A673 (cell line): ENCODE measurements around the gene CIBAR2. TPM values are rescaled to one million over a fixed set of nuclear protein-coding genes. Genes with fewer than 3 reads are reported as not detected.

Experiments
- BruUV-seq: library from RNA; stranded (reverse); fragments of 400-500 nt; replicated peaks from 2 replicates; lab custom pipeline; 2021; lab: Mats Ljungman, UMichigan
- CTCF ChIA-PET: fragments of 300-600 bp; sonication (Branson Sonifier 250); formaldehyde crosslinking; loops from one replicate; lab custom pipeline; 2022; ENCODE audit warnings: antibody characterized with exemption; lab: Charles Lee
- POLR2A ChIA-PET: fragments of 300-600 bp; sonication (Branson Sonifier 250); formaldehyde crosslinking; loops from one replicate; lab custom pipeline; 2022; ENCODE audit warnings: antibody characterized with exemption; ENCODE audit not compliant: low non-redundant PET; lab: Charles Lee
- DNase-seq: peaks from one replicate; pipeline ENCODE4 v3.0.0-alpha.2; 2015; ENCODE audit warnings: low spot score
- H3K27ac ChIP-seq: fragments of 200-600 bp; sonication (generic); 2 replicates; pipeline ENCODE4 v1.5.1; 2016; ENCODE audit warnings: mixed run types, low read depth, mild to moderate bottlenecking, mixed read lengths, antibody characterized with exemption, low read length; ENCODE audit not compliant: poor library complexity, severe bottlenecking
- H3K27me3 ChIP-seq: fragments of 200-600 bp; sonication (generic); replicated peaks from 2 replicates; pipeline ENCODE4 v1.6.1; 2017; ENCODE audit warnings: mixed run types, low read depth, mild to moderate bottlenecking, mixed read lengths, antibody characterized with exemption, low read length; ENCODE audit not compliant: insufficient read depth, poor library complexity
- H3K36me3 ChIP-seq: fragments of 200-600 bp; sonication (generic); 2 replicates; pipeline ENCODE4 v1.6.1; 2016; ENCODE audit warnings: mixed run types, mild to moderate bottlenecking, mixed read lengths, antibody characterized with exemption, low read length; ENCODE audit not compliant: insufficient read depth, poor library complexity, severe bottlenecking
- H3K4me1 ChIP-seq: fragments of 200-600 bp; sonication (generic); 2 replicates; pipeline ENCODE4 v1.6.1; 2017; ENCODE audit warnings: mixed run types, mild to moderate bottlenecking, mixed read lengths, antibody characterized with exemption, low read length; ENCODE audit not compliant: insufficient read depth, poor library complexity, severe bottlenecking
- H3K4me3 ChIP-seq: fragments of 200-600 bp; sonication (generic); 2 replicates; pipeline ENCODE4 v1.5.1; 2016; ENCODE audit warnings: low read depth, mixed run types, mild to moderate bottlenecking, mixed read lengths, low read length; ENCODE audit not compliant: poor library complexity, severe bottlenecking
- H3K9me3 ChIP-seq: fragments of 200-600 bp; sonication (generic); 2 replicates; pipeline ENCODE4 v1.6.1; 2016; ENCODE audit warnings: mixed run types, low read depth, mild to moderate bottlenecking, mixed read lengths, antibody characterized with exemption, low read length; ENCODE audit not compliant: poor library complexity, severe bottlenecking
- EZH2 ChIP-seq: fragments of 200-600 bp; sonication (generic); IDR thresholded peaks from 2 replicates; pipeline ENCODE4 v1.6.1; 2017; ENCODE audit warnings: borderline replicate concordance, low read depth, mild to moderate bottlenecking, mixed read lengths, antibody characterized with exemption, low read length; ENCODE audit not compliant: poor library complexity, severe bottlenecking
- intact Hi-C: fragments of 100-400 bp; cut with micrococcal nuclease; formaldehyde crosslinking; loops from one replicate; pipeline ENCODE4 v1.10.0; 2022; ENCODE audit not compliant: unreplicated experiment
- total RNA-seq: library from RNA; stranded (reverse); gene quantifications from 2 replicates; pipeline ENCODE4 v1.2.3, GENCODE V29; 2021
- TF ChIP-seq, protein P1 (sequence below): fragments of 300-800, 200-600 bp; sonication (generic); conservative IDR thresholded peaks from 2 replicates; pipeline ENCODE4 v1.5.1; 2017; ENCODE audit warnings: low read depth, mild to moderate bottlenecking, antibody characterized with exemption, low read length, moderate library complexity, mixed read lengths

The CIBAR2 gene
- total RNA-seq, 1 experiment from 2014 or later = not detected

DNA sequence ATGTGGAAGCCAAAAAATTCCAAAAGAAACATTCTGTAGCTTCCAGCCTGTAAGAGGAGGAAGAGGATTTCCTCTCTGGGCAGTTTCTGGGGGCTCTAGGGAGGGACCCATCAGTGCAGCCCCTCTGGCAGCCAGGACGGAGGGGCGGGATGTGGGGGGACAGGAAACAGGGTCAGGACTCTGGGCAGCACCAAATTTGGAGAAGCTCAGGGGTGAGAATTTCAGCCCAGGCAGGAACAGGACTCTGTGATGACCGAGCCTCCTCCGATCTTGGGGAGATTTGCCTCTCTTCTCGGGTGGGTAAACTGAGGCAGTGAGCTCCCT, 18.4 kb upstream of the CIBAR2 start:
- H3K4me1 ChIP-seq = peaks cover 28% of the 10 kb centered on the region
- ChIA-PET CTCF (no interaction called here), POLR2A (no interaction called here)
- H3K4me3 ChIP-seq = no peak overlapping the region
- TF ChIP-seq, protein P1, sequence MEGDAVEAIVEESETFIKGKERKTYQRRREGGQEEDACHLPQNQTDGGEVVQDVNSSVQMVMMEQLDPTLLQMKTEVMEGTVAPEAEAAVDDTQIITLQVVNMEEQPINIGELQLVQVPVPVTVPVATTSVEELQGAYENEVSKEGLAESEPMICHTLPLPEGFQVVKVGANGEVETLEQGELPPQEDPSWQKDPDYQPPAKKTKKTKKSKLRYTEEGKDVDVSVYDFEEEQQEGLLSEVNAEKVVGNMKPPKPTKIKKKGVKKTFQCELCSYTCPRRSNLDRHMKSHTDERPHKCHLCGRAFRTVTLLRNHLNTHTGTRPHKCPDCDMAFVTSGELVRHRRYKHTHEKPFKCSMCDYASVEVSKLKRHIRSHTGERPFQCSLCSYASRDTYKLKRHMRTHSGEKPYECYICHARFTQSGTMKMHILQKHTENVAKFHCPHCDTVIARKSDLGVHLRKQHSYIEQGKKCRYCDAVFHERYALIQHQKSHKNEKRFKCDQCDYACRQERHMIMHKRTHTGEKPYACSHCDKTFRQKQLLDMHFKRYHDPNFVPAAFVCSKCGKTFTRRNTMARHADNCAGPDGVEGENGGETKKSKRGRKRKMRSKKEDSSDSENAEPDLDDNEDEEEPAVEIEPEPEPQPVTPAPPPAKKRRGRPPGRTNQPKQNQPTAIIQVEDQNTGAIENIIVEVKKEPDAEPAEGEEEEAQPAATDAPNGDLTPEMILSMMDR = no peak
- TF ChIP-seq EZH2 = no peak
- no peaks in the 10 kb centered on the region for H3K27me3 ChIP-seq
- H3K36me3 ChIP-seq = no peaks in the 10 kb centered on the region
- BruUV-seq = no TSS peak
- DNase-seq = no peak
- H3K27ac ChIP-seq = peak overlapping the region; percentile 2
- H3K9me3 ChIP-seq = no peaks in the 10 kb centered on the region
- intact Hi-C loops = no loop called here

GRCh38 chr16:85129876-85130704, 17.8 kb upstream of the CIBAR2 start:
- H3K36me3 ChIP-seq = no peaks in the 10 kb centered on the region
- BruUV-seq = no TSS peak
- peaks cover 32% of the 10 kb centered on the region for H3K4me1 ChIP-seq
- intact Hi-C loops = no loop called here
- POLR2A ChIA-PET = no interaction called here
- no peaks in the 10 kb centered on the region for H3K27me3 ChIP-seq
- peak; percentile 31 for DNase-seq
- TF ChIP-seq, protein P1 = no peak
- TF ChIP-seq EZH2 = no peak
- no peak overlapping the region for H3K4me3 ChIP-seq
- H3K27ac ChIP-seq = peak overlapping the region; percentile 2
- no peaks in the 10 kb centered on the region for H3K9me3 ChIP-seq
- CTCF ChIA-PET = no interaction called here

DNA sequence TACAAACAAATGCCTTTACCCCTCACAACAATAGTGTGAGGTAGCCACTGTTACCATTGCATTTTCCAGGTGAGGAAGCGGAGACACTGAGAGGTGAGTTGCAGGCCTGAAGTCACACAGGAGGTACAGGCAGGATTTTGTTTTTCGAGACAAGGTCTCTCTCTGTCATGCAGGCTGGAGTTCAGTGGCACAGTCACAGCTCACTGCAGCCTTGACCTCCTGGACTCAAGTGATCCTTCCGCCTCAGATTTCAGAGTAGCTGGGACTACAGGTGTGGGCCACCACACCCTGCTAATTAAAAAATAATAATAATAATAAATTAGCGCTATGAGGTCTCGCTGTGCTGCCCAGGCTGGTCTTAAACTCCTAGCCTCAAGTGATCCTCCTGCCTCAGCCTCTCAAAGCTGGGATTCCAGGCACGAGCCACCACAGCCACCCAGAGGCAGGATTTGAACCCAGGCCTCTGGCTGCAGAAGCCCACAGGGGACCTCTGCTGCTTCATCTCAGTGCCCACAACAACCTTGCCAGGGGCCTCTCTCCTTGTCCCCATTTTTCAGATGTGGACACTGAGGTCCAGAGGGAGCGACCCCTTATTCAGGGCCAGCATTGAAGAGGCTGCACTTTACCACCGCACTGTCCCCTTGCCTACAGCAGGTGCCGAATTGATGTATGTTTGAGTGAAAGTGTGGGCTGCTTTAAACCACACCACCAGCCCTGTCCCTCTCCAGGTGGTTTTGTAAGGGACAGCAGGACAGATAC, 16.0 kb upstream of the CIBAR2 start:
- Histone ChIP-seq H3K36me3 (no peaks in the 10 kb centered on the region), H3K4me3 (no peak overlapping the region), H3K27me3 (no peaks in the 10 kb centered on the region), H3K4me1 (peaks cover 32% of the 10 kb centered on the region), H3K9me3 (no peaks in the 10 kb centered on the region), H3K27ac (no peak overlapping the region)
- DNase-seq = no peak
- intact Hi-C loops = no loop called here
- ChIA-PET POLR2A (no interaction called here), CTCF (no interaction called here)
- TF ChIP-seq EZH2 = no peak
- TF ChIP-seq, protein P1 = no peak
- no TSS peak for BruUV-seq
